HG03108 (cell line): ENCODE data around the gene BACE1-AS.

ENCODE experiments used
- ATAC-seq: cut with Tn5 transposase; IDR thresholded peaks from one replicate; pipeline ENCODE4 v1.9.1; 2021; ENCODE audit warnings: moderate library complexity; ENCODE audit not compliant: unreplicated experiment

The BACE1-AS gene

DNA sequence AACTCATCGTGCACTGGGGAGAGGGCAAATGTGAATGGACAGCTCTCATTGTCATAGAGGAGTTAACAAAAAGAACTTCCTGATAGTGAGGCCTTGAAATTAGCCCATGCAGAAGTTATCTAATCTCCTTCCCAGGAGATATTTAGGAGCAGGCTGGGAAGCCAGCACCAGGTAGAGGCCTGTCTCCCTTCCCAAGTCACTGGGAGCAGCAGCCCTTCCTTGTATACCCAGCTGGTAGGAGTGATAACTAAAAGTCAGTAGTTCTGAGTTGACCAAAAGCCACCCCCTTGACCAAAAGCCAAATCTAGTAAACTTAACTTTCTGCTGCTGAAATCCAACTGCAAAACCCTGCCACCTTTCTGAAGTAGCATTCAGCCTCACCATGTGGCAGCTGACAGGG, 1.4 kb upstream of the BACE1-AS start:
- no peak for ATAC-seq

DNA sequence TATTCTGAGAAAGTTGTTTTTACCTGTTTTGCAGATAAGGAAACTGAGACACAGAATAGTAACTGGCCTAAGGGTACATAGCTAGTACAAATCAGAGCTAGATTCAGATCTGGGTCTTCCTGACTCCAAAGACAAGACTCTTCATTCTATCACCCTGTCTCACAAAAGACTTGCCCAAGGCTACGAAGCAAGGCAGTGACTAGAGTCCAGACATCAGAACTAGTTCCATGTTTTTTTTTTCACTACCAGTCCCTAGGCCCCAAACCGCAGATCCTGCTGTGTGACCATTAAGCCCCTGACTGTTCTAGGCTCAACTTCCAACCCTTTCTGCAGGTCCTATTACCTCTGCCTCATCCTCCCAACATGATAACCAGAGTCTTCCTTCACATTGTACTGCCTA, 1.5 kb downstream of the BACE1-AS start:
- ATAC-seq, result no peak

DNA sequence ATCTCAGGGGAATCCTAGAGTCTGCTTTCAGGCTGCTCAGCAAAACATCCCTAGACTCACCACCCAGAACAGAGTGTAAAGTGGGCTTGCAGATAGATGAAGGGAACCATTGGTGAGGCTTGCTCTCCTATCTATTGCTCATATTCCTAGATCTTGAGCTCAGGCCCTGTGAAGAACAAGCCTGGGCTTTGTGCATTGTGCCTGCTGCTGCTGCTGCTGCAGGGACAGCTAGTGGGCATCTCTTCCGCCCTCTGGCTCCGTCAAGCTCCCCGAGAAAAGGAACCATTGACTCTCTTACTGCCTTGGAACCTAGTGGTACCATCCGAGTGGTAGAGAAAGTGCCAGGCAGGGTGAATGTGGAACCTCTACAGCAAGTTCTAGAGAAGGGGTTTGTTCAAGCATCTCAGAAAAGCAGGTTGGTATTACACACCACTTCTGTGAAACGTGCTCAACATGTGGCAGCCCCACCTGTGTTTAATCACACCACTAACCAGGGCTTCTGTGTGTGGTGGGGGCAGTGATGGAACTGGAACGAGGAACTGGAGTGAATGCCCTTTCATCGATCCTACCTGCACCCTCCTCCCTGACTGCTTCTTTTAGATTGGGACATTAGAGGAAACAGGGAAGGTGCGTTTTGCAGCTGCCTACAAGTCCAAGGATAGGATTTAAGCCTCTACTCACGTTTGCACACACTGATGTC, 4.4 kb downstream of the BACE1-AS start:
- no peak for ATAC-seq

DNA sequence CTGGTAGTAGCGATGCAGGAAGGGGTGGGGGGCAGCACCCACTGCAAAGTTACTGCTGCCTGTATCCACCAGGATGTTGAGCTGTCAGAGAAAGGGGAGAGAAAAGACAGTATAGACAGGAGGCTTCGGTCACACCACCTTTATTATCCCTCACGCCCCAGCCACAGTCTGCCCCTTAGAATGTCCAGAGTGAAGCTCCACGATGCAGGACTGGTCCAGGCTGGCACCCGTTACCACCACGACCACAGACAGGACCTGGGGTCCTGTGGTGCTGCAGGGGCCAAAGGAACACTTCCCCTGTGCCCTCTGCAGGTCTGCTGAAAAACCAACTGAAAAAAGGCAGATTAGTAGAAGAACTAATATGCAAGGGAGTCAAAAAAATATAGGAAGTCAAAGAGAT, 5.7 kb downstream of the BACE1-AS start:
- ATAC-seq, result no peak

DNA sequence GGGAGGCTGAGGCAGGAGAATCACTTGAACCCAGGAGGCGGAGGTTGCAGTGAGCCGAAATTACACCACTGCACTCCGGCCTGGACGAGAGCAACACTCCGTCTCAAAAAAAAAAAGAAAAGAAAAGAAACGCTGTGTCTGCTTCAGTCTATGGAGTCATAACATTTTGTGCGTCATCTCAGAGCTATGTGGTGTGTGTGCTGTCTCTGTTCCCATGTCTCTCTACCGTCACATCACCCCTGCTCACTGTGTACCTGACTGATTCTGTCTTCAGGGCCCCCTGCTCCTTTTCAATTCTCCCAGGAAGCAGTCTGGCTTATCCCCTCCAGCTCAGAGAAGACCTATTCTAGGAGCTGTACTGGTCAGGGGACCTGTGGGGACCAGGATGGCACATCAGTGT, 7.0 kb downstream of the BACE1-AS start:
- no peak for ATAC-seq

DNA sequence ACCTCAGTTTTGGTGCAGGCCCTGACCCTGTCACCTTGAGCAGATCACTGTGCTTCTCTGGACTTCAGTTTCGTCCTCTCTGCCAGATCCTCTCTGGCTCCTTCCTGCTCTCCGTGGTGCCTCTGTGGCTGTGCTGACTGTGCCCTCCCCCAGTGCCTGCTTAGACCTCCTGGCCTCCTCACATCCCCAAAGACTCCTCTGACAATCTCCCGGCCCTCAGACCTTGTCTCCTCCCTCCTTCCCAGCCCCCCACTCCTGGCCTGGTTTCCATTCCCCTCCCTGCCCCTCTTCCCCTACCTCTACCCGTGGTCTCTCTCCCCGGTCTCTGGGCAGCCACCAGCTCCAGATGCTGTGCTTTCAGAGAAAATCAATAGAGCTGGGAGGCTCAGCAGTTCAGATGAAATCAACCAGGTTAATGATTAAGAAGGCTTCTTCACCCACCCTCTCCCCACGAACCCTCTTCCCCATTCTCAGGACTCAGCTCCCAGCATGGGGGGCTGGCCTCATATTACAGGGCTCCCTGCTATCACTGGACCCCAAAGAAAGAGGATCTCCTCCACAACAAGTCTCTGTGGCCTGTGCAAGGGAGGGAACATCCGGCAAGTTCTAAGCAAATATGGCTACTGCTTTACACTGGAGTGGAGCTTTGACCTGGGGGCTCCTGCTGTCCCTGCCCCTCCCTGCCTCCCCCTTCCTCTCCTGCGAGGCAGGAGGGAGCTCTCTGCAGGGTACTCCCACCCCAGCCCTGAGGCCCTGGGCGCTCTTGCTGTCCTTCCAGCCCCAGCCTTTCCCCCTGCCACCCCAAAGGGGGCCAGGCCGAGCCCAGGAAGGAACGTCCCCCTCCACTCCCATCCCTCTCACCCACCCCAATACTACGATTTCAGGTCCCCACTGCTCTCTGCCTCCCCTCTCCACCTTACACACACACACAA, 8.5 kb downstream of the BACE1-AS start:
- ATAC-seq, result no peak

DNA sequence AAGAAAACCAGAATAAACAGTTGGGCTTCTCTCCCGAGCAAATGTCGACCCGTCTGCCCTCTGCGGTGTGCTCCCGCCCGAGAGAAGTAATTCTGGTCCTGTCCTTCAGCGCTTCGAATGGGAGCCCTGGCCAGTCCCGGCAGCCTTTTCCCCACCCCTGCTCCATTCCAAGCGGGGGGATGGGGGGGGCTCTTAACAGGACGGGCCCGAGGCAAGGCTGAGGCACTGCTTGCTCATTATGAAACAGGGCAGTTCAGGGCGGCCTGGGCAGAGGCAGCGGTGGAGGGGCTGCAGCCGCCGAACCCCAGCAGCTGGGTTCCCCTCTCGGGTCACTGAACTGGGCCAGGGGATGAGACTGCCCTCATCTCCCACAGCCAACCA, 9.1 kb downstream of the BACE1-AS start:
- no peak for ATAC-seq

DNA sequence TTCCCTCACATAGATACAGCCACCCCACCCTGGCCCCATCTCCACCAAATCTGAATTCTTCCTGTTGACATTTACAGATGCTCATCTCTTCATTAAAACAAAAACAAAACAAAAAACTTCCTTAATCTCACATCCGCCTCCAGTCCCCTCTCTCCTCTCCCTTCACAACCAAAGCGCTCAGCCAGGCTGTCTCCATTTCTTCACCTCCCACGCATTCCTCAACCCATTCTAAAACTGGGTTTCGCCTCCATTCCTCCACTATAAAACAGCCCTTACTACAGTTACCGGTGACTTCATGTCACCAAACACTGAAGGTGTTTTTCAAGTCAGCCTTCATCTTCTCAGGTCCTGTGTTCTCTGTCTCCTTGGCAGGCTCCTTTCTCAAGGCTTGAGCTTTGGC, 9.6 kb downstream of the BACE1-AS start:
- no peak for ATAC-seq

DNA sequence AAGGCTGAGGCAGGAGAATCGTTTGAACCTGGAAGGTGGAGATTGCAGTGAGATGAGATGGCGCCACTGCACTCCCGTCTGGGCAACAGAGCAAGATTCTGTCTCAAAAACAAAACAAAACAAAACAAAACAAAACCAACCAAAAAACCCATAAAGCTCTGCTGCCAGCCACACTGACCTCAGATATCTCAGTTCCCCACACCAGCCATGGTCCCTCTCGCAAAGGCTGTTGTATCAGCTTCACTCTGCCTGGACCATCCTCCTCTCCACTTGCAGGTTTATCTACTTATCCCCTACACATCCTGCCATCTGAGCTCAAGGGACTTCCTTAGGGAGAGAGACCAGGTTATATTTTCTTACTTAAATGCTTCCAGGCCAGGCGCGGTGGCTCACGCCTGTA, 11.1 kb downstream of the BACE1-AS start:
- ATAC-seq, result no peak

DNA sequence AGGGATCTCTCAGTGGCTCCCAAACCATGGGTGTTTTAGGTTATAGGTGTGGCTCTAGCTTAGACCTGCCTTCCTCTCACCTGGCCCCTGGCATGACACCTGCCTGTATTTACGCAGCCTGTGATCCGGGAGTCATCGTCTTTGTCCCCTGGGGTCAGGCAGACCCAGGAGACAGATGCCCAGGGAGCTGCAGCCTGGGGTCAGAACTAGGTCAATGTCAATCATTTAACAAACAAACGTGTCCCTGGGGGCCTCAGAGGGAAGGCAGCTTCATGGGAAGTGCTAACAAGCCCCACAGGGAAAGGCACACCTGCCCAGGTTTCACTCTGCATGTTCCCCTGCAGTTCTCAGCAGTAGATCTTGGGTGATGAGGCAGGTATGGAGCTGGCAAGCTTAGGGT, 12.0 kb downstream of the BACE1-AS start:
- no peak for ATAC-seq

DNA sequence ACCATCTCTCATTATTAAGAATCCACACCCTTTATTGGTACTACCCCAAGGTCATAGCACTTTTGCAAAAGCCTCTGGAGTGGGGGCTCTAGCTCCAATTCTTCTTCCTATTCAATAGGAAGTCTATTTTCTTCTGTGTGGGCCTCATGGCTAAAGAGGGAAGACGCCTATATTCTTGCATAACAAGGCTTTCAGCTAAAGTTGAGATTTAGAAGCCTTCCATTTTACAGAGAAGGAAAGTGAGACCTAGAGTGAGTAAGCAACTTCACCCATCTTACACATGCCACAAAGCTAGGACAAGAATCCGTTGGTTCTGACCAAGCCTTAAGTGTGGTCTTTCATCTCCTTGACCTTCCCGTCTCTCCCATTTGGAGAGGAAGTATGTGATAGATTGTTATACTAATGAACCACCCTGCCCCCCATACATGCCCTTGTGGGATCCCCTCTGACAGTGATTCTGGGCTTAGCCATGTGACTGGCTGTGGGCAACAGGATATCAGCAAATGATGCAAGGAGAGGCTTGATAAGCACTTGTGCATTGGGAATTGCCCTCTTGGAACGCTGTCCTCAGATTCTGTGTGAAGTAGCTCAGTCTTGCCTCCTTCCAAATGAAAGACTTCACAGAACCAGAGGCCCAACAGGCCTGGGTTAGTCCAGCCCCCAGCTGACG, 12.6 kb downstream of the BACE1-AS start:
- no peak for ATAC-seq

DNA sequence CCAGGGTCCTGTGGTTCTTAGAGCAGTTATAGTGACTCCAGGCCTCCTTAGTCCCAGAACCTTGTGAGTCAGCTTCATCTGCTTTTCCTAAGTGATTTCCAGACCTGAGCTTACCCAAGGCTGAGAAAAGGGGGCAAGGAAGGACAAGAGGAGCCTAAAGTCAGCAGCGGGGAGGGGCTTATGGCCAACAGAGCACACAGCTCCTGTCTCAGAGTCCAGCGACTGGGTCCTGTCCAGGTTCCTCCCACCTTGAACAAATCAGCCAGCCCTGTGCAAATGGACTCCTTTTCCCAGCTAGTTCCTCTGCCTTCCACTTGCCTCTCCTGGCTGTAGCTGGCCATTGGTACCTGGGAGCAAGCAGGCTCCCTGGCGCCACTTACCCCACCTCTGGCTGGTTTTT, 14.0 kb downstream of the BACE1-AS start:
- no peak for ATAC-seq

DNA sequence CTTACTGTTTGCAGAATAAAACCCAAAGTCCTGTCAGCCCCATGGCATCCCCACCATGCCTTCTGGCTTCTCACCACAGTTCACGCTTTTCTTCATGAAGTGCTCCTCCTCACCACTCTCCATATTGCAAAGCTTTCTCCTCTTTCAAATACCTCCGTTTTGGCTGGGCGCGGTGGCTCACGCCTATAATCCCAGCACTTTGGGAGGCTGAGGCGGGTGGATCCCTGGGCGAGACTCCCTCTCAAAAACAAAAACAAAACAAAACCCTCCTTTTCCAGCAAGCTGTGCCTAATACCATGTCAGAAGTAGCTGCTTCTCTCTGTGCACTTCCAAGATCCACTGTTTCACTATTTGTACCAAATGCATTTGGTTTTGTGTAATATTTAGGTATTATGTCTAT, 18.2 kb downstream of the BACE1-AS start:
- ATAC-seq, result no peak

DNA sequence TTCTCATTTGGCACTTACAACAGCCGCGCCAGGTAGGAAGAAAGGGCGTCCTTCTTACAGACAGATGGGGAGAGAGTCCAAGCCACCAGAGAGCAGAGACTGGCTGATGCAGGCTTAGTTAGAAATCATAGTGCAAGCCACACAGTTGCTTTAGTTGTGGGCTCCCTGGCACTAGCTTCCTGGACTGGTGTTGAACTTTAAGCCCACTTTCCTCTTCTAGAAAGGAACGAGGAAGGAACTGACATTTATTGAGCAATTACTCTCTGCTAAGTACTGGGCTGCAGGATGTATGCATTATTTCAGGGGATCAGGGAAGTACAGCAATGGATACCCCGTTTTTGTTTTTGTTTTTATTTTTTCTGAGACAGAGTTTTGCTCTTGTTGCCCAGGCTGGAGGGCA, 21.9 kb downstream of the BACE1-AS start:
- no peak for ATAC-seq

DNA sequence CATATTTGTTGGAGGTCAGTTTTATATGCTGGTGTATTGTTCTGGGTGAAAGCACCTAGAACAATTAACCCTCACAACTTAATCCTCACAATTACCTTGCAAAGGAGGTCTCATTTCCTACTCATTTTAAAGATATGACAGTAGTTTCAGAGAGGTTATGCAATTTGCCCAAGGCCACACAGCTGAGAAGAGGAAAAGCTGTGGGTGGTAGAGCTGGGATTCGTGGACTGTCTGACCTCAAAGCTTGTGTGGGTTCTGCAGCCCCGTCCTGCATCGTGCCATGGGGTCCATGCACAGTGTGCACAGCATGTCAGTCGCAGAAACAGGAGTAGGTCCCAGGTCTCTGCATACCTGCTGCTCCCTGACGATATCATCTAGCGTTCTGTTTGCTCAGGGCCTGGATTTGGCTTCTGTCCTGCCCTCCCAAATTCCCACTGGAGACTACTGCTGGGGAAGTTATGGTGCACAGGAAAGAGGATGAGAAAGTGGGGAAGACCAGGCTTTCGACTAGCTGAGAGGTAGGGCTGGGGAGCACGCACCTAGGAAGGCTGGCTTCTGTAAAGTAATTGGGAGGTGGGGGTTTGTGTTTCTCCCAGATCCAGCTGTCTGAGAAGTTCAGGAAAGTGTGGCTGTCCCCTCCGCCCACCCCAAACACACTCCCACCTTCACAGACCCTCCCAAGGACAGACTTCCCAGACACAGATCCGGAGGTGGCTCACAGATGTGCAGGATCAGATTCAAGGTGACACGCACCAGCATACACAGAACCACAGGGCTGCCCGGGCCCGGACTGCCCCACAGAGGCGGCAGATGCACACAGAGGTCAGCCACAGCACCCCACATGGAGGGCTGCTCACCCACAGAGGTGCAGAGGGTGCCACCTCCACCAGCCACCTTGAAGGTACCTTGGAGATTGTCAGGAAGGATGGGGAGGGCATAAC, 23.0 kb downstream of the BACE1-AS start:
- no peak for ATAC-seq

DNA sequence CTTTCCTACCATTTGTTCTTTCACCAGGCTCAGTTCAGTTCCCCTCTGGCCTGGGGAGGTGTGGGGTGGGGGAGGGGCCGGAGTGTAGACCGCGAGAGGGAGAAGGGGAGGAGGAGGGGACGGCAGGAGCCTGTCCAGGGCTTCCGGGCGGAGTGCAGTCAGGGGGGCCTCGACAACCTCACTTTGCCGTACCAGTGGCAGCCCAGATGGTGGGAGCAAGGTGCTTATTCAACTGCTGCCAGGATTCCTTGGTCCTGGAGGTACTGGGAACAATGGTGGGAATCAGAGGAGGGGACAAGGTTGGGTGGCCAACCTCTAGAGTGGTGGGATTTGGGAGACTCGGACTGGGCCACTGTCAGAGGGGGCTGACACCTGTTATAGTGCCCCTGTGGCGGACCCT, 23.7 kb downstream of the BACE1-AS start:
- no peak for ATAC-seq

DNA sequence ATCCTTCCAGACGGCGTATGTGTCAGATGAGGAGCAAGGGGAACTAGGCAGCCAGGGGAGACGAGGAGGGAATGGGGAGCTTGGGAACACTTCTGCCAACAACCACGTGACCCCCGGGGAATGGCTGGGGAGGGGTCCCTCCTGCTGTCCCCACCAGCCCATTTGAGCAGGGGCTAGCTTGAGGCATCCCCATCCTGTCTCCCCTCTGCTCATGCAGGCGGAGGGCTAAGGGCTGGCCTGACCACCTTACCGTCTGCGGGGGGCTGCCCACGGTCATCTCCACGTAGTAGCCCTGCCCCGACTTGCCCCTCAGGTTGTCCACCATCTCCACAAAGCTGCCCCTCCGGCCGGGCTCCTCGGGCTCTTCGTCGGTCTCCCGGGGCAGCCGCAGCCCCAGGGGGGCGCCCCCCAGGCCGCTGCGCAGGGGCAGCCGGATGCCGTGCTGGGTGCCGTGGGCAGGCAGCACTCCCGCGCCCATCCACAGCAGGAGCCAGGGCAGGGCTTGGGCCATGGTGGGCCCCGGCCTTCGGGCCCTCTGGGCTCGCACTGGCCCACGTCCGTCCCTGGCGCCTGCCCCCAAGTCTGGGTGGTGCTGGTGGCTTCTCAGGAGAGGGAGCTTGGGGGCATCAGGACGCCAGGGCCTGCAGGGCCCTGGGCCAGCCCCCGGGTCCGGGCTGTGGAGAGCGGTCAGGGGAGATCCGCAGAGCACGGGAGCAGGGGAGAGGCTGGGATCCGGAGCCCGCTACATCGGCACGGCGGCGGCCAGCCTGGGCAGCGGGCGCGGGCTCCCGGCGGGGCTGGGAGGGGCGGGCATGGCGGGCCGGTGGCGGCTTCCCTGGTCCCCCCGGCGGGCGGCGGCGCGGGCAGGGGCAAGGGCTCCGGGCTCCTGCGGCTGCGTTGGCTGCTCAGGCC, 24.4 kb downstream of the BACE1-AS start:
- ATAC-seq, result no peak

DNA sequence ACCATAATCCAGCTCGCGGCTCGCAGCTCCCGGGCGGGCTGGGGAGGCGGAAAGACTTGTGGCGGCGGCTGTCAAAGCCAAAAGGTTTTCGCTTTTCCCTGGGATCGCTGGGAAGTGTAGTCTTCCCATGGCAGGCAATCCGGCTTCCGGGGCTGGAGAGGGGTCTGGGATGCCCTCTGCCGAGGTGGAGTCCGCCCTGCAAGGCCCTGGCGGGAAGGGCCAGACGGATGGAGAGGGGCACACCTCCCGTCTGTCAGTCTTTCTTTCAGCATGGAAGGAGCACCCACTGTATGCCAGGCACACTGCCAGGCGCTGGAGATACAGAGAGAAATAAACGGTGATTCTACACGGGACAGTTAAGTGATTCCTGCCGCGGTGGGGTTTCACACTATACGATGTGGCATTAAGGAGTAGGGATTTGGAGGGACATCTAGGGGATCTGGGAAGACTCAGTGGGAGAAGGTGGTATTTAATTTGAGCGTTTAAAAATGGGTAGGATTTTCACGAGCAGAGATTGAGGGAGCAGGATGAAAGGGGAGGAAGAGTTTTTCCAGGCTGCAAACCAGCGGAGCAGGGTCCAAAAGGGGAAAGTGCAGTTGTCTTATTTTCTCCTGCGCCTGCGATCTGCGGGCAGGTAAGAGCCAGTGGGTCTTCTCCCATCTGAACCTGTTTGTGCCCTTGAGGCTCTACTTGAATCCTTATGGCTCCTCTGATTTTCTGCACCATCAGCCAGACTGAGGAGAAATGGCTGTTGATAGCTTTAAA, 25.2 kb downstream of the BACE1-AS start, which contains the start of gene BACE1:
Gene BACE1 (minus strand): TSS at position 60 of the 765 bp plus-strand sequence. CDS start 461 bp downstream, outside the sequence.
- ATAC-seq, result no peak

DNA sequence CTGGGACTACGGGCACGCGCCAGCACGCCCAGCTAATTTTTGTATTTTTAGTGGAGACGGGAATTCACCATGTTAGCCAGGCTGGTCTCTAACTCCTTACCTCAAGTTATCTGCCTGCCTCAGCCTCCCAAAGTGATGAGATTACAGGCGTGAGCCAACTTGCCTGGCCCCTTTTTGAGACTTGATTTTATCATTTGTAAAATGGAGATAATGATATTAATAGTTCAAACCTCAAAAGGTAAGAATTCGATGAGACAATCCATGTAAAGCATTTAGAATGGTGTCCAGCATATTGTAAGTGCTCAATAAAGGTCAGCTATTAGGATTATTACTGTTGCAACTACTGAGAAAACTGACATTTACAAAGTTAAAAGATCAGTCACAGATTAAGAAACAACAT, 27.6 kb downstream of the BACE1-AS start:
- ATAC-seq, result no peak
